ENCODE data around the gene SYNE1.
"Not testable (repeated sequence)": the region's sequence is repeated elsewhere in the genome, so short reads cannot be mapped to it uniquely, and the experiment has no call there.

SYNE1 gene

GRCh38 chr6:152155792-152156191 is 481.4 kb downstream of the SYNE1 start:
- no peak for DNase-seq (ENCODE audit: low read depth in 3 of 3, low spot score in 1 of 3)

GRCh38 chr6:152154559-152155356 is 482.4 kb downstream of the SYNE1 start:
- no peak for DNase-seq (ENCODE audit: low read depth in 3 of 3, low spot score in 1 of 3)

- no peak for DNase-seq (ENCODE audit: low read depth in 3 of 3, low spot score in 1 of 3)
Observed at GRCh38 chr6:152151920-152152319, 485.2 kb downstream of the SYNE1 start.

- no peak for DNase-seq (ENCODE audit: low read depth in 3 of 3, low spot score in 1 of 3)
Observed at GRCh38 chr6:152150196-152150595, 487.0 kb downstream of the SYNE1 start.

GRCh38 chr6:152148412-152148811 is 488.8 kb downstream of the SYNE1 start:
- no peak for DNase-seq (ENCODE audit: low read depth in 3 of 3, low spot score in 1 of 3)

GRCh38 chr6:152147269-152147668 is 489.9 kb downstream of the SYNE1 start:
- no peak for DNase-seq (ENCODE audit: low read depth in 3 of 3, low spot score in 1 of 3)

- DNase-seq (ENCODE audit: low read depth in 3 of 3, low spot score in 1 of 3) = no peak
Observed at GRCh38 chr6:152146385-152146784, 490.8 kb downstream of the SYNE1 start.

GRCh38 chr6:152143359-152143758 is 493.8 kb downstream of the SYNE1 start:
- DNase-seq (ENCODE audit: low read depth in 3 of 3, low spot score in 1 of 3) = no peak

GRCh38 chr6:152142105-152142504 is 495.1 kb downstream of the SYNE1 start:
- DNase-seq (ENCODE audit: low read depth in 3 of 3, low spot score in 1 of 3) = no peak

GRCh38 chr6:152138344-152138743 is 498.8 kb downstream of the SYNE1 start:
- not testable (repeated sequence) for DNase-seq (ENCODE audit: low read depth in 3 of 3, low spot score in 1 of 3)

- DNase-seq (ENCODE audit: low read depth in 3 of 3, low spot score in 1 of 3) = no peak
Observed at GRCh38 chr6:152136449-152136825, 500.7 kb downstream of the SYNE1 start.

- DNase-seq (ENCODE audit: low read depth in 3 of 3, low spot score in 1 of 3) = no peak
Observed at GRCh38 chr6:152135755-152136448, 501.3 kb downstream of the SYNE1 start.

GRCh38 chr6:152130441-152130840 is 506.7 kb downstream of the SYNE1 start:
- no peak for DNase-seq (ENCODE audit: low read depth in 3 of 3, low spot score in 1 of 3)

GRCh38 chr6:152129691-152130151 is 507.4 kb downstream of the SYNE1 start:
- DNase-seq (ENCODE audit: low read depth in 3 of 3, low spot score in 1 of 3) = no peak

GRCh38 chr6:152127432-152128165 is 509.6 kb downstream of the SYNE1 start:
- DNase-seq (ENCODE audit: low read depth in 3 of 3, low spot score in 1 of 3) = no peak

- DNase-seq (ENCODE audit: low read depth in 3 of 3, low spot score in 1 of 3) = no peak
Observed at GRCh38 chr6:152124429-152125074, 512.6 kb downstream of the SYNE1 start.

- DNase-seq (ENCODE audit: low read depth in 3 of 3, low spot score in 1 of 3) = no peak
Observed at GRCh38 chr6:152123076-152123475, 514.1 kb downstream of the SYNE1 start.

GRCh38 chr6:152122434-152122833 is 514.7 kb downstream of the SYNE1 start:
- no peak for DNase-seq (ENCODE audit: low read depth in 3 of 3, low spot score in 1 of 3)

- no peak for DNase-seq (ENCODE audit: low read depth in 3 of 3, low spot score in 1 of 3)
Observed at GRCh38 chr6:152121910-152122309, 515.3 kb downstream of the SYNE1 start.

- DNase-seq (ENCODE audit: low read depth in 3 of 3, low spot score in 1 of 3) = no peak
Observed at GRCh38 chr6:152119831-152120230, 517.3 kb downstream of the SYNE1 start.

- no peak for DNase-seq (ENCODE audit: low read depth in 3 of 3, low spot score in 1 of 3)
Observed at GRCh38 chr6:152118678-152119077, 518.5 kb downstream of the SYNE1 start.
